NCI-H510A (cell line): ENCODE measurements around the gene NECTIN1.

Experiments
- DNase-seq: peaks from one replicate; lab custom pipeline; 2025; lab: John Stamatoyannopoulos, UW

NECTIN1 gene

GRCh38 chr11:119692540-119692820 is 36.5 kb downstream of the NECTIN1 start:
- no peak for DNase-seq

GRCh38 chr11:119691701-119692539 is 37.1 kb downstream of the NECTIN1 start:
- peak; percentile 39 for DNase-seq

- no peak for DNase-seq
These were observed 37.9 kb downstream of the NECTIN1 start for GRCh38 chr11:119691020-119691666.

GRCh38 chr11:119689302-119689701 is 39.7 kb downstream of the NECTIN1 start:
- no peak for DNase-seq

GRCh38 chr11:119688356-119688755 is 40.6 kb downstream of the NECTIN1 start:
- no peak for DNase-seq

- DNase-seq: no peak
These were observed 41.5 kb downstream of the NECTIN1 start for GRCh38 chr11:119687373-119688046.

GRCh38 chr11:119686177-119686882 is 42.7 kb downstream of the NECTIN1 start:
- no peak for DNase-seq

GRCh38 chr11:119685111-119685746 is 43.8 kb downstream of the NECTIN1 start:
- no peak for DNase-seq

GRCh38 chr11:119684361-119685110 is 44.5 kb downstream of the NECTIN1 start:
- DNase-seq: peak; percentile 41

GRCh38 chr11:119683783-119684182 is 45.2 kb downstream of the NECTIN1 start:
- DNase-seq: no peak

- no peak for DNase-seq
These were observed 47.6 kb downstream of the NECTIN1 start for GRCh38 chr11:119681361-119681910.

- DNase-seq: no peak
These were observed 48.2 kb downstream of the NECTIN1 start for GRCh38 chr11:119680541-119681360.

GRCh38 chr11:119679346-119679745 is 49.7 kb downstream of the NECTIN1 start:
- no peak for DNase-seq

GRCh38 chr11:119678351-119678750 is 50.6 kb downstream of the NECTIN1 start:
- DNase-seq: no peak

GRCh38 chr11:119677840-119678239 is 51.2 kb downstream of the NECTIN1 start:
- DNase-seq: no peak

- DNase-seq: no peak
These were observed 52.5 kb downstream of the NECTIN1 start for GRCh38 chr11:119676461-119677020.

GRCh38 chr11:119673759-119674336 is 55.2 kb downstream of the NECTIN1 start:
- no peak for DNase-seq

GRCh38 chr11:119673052-119673758 is 55.8 kb downstream of the NECTIN1 start:
- DNase-seq: no peak

- DNase-seq: no peak
These were observed 56.4 kb downstream of the NECTIN1 start for GRCh38 chr11:119672597-119672996.
